Naive thymus-derived CD4-positive, alpha-beta T cell (primary cell): ENCODE results near the gene UBL4B. TPM values are rescaled to one million over a fixed set of nuclear protein-coding genes. Genes with fewer than 3 reads are reported as not detected.
A peak's percentile ranks its signal among the peaks of the same experiment; 100 is the strongest.

Experiments
- ATAC-seq: fragments of 150-1000 bp; cut with Tn5 transposase; 2 replicates; pipeline ENCODE4 v1.10.0; 2021; ENCODE audit warnings: mild to moderate bottlenecking, moderate library complexity
- CTCF ChIA-PET: fragments of 350-600 bp; sonication (Branson Sonifier 250); formaldehyde crosslinking; loops from one replicate; lab custom pipeline; 2021; ENCODE audit warnings: antibody characterized with exemption; lab: Charles Lee
- POLR2A ChIA-PET: fragments of 350-600 bp; sonication (Branson Sonifier 250); formaldehyde crosslinking; loops from one replicate; lab custom pipeline; 2021; ENCODE audit warnings: antibody characterized with exemption, inconsistent platforms; lab: Charles Lee
- DNase-seq, 9 donors: peaks; one replicate each; pipeline versions ENCODE4 v3.0.0 to v3.0.0-alpha.2; 2020 to 2022; ENCODE audit warnings: mixed read lengths in 1 of 9
- H3K27ac ChIP-seq: one replicate; pipeline ENCODE4 v1.7.0; 2013; ENCODE audit warnings: mild to moderate bottlenecking, low read depth, low read length, moderate library complexity
- H3K27me3 ChIP-seq, 2 donors: one replicate each; pipeline ENCODE4 v1.7.0; 2013; ENCODE audit warnings: low read length in 2 of 2, mild to moderate bottlenecking in 2 of 2, moderate library complexity in 2 of 2; ENCODE audit not compliant: control insufficient read depth in 2 of 2, insufficient read depth in 2 of 2
- H3K36me3 ChIP-seq, 3 experiments: 1 replicate in 2 of 3; 2 replicates in 1 of 3; pipeline ENCODE4 v1.7.0; 2013; ENCODE audit warnings: low read length in 3 of 3, mild to moderate bottlenecking in 3 of 3, moderate library complexity in 1 of 3; ENCODE audit not compliant: insufficient read depth in 3 of 3, control insufficient read depth in 2 of 3
- H3K4me1 ChIP-seq, 2 donors: one replicate each; pipeline ENCODE4 v1.7.0; 2013; ENCODE audit warnings: low read length in 2 of 2, mild to moderate bottlenecking in 2 of 2, moderate library complexity in 1 of 2; ENCODE audit not compliant: control insufficient read depth in 2 of 2, insufficient read depth in 2 of 2
- H3K4me3 ChIP-seq: 2 replicates; pipeline ENCODE4 v1.7.0; 2013; ENCODE audit warnings: mild to moderate bottlenecking, low read length
- H3K9me3 ChIP-seq, 3 experiments: 1 replicate in 2 of 3; 2 replicates in 1 of 3; pipeline ENCODE4 v1.7.0; 2013; ENCODE audit warnings: low read length in 3 of 3; ENCODE audit not compliant: control insufficient read depth in 2 of 3
- H3K27ac Mint-ChIP-seq, 9 donors: one replicate each; pipeline ENCODE4 v1.8.0; 2020 to 2022; ENCODE audit warnings: mixed read lengths in 9 of 9, mild to moderate bottlenecking in 8 of 9, moderate library complexity in 5 of 9, inconsistent platforms in 2 of 9
- H3K27me3 Mint-ChIP-seq, 5 donors: one replicate each; pipeline ENCODE4 v1.8.0; 2021 to 2022; ENCODE audit warnings: mixed read lengths in 5 of 5, mild to moderate bottlenecking in 1 of 5
- H3K36me3 Mint-ChIP-seq, 5 donors: one replicate each; pipeline ENCODE4 v1.8.0; 2020 to 2022; ENCODE audit warnings: mixed read lengths in 5 of 5, mild to moderate bottlenecking in 3 of 5, inconsistent platforms in 1 of 5
- H3K4me1 Mint-ChIP-seq, 7 donors: one replicate each; pipeline ENCODE4 v1.8.0; 2020 to 2022; ENCODE audit warnings: mixed read lengths in 7 of 7, mild to moderate bottlenecking in 3 of 7, inconsistent platforms in 1 of 7
- H3K4me3 Mint-ChIP-seq, 10 donors: one replicate each; pipeline ENCODE4 v1.8.0; 2020 to 2022; ENCODE audit warnings: mild to moderate bottlenecking in 10 of 10, mixed read lengths in 10 of 10, moderate library complexity in 6 of 10, inconsistent platforms in 2 of 10
- H3K9me3 Mint-ChIP-seq, 11 donors: one replicate each; pipeline ENCODE4 v1.8.0; 2020 to 2022; ENCODE audit warnings: mixed read lengths in 11 of 11, mild to moderate bottlenecking in 4 of 11, inconsistent platforms in 1 of 11, moderate library complexity in 1 of 11
- intact Hi-C, 2 donors: fragments of 100-400 bp; cut with micrococcal nuclease; formaldehyde crosslinking; loops; one replicate each; pipeline ENCODE4 v1.15.1; 2023
- polyA plus RNA-seq, 2 donors: library from polyadenylated mRNA; unstranded; fragments of 300-500 nt; fragmentation: Illumina TruSeq; gene quantifications; one replicate each; pipeline ENCODE4 v1.2.3, GENCODE V29; 2021
- total RNA-seq, 6 experiments: library from RNA in 5 of 6; stranded (reverse) in 5 of 6; gene quantifications; 1 replicate in 5 of 6; 2 replicates in 1 of 6; pipeline ENCODE4 v1.2.3 and lab custom pipeline; 2021 to 2026

UBL4B gene
- total and polyA plus RNA-seq, 7 experiments from 2014 or later: not detected

GRCh38 chr1:110120960-110121561 lies 8.8 kb downstream of the UBL4B start:
- ATAC-seq: no peak
- peaks cover 0 to 5% (median 0%) of the 10 kb centered on the region in 7 donors for H3K4me1 Mint-ChIP-seq
- no peak overlapping the region for H3K4me3 ChIP-seq
- ChIA-PET CTCF (no interaction called here), POLR2A (no interaction called here)
- no peak overlapping the region for H3K27ac ChIP-seq
- H3K9me3 ChIP-seq: peaks cover 0 to 3% (median 0%) of the 10 kb centered on the region in 3 experiments
- H3K4me3 Mint-ChIP-seq: no peak overlapping the region
- H3K27ac Mint-ChIP-seq: peak overlapping the region in 4 of 9 donors; percentile 25 to 75 (median 55)
- H3K9me3 Mint-ChIP-seq: peaks cover 0 to 18% (median 10%) of the 10 kb centered on the region in 11 donors
- peaks cover 0 to 6% (median 4%) of the 10 kb centered on the region in 5 donors for H3K36me3 Mint-ChIP-seq
- H3K27me3 ChIP-seq: peaks cover 0 to 3% of the 10 kb centered on the region in 2 donors
- DNase-seq: no peak
- no peaks in the 10 kb centered on the region for H3K36me3 ChIP-seq
- intact Hi-C loops: no loop called here
- no peaks in the 10 kb centered on the region for H3K4me1 ChIP-seq
- peaks cover 16 to 25% (median 24%) of the 10 kb centered on the region in 5 donors for H3K27me3 Mint-ChIP-seq

- intact Hi-C loops: no loop called here
- Mint-ChIP-seq H3K9me3 (peaks cover 0 to 24% (median 10%) of the 10 kb centered on the region in 11 donors), H3K27ac (no peak overlapping the region), H3K4me3 (no peak overlapping the region), H3K27me3 (peaks cover 17 to 39% (median 23%) of the 10 kb centered on the region in 5 donors), H3K36me3 (peaks cover 0 to 6% (median 4%) of the 10 kb centered on the region in 5 donors), H3K4me1 (peaks cover 0 to 3% (median 0%) of the 10 kb centered on the region in 7 donors)
- H3K4me1 ChIP-seq: no peaks in the 10 kb centered on the region
- DNase-seq: no peak
- ChIA-PET POLR2A (no interaction called here), CTCF (no interaction called here)
- peaks cover 0 to 3% (median 0%) of the 10 kb centered on the region in 3 experiments for H3K9me3 ChIP-seq
- no peak overlapping the region for H3K27ac ChIP-seq
- H3K27me3 ChIP-seq: peaks cover 0 to 3% of the 10 kb centered on the region in 2 donors
- no peak for ATAC-seq
- no peak overlapping the region for H3K4me3 ChIP-seq
- H3K36me3 ChIP-seq: no peaks in the 10 kb centered on the region
Measured at GRCh38 chr1:110123224-110123623, 11.0 kb downstream of the UBL4B start.

- Histone ChIP-seq H3K4me1 (no peaks in the 10 kb centered on the region), H3K4me3 (no peak overlapping the region), H3K36me3 (no peaks in the 10 kb centered on the region), H3K27ac (no peak overlapping the region), H3K9me3 (peaks cover 0 to 3% (median 0%) of the 10 kb centered on the region in 3 experiments), H3K27me3 (peaks cover 3% of the 10 kb centered on the region in 2 donors)
- no peak for DNase-seq
- no peak for ATAC-seq
- intact Hi-C loops: no loop called here
- H3K27me3 Mint-ChIP-seq: peaks cover 24 to 45% (median 41%) of the 10 kb centered on the region in 5 donors
- peaks cover 0 to 24% (median 8%) of the 10 kb centered on the region in 11 donors for H3K9me3 Mint-ChIP-seq
- ChIA-PET POLR2A (no interaction called here), CTCF (no interaction called here)
- peaks cover 0 to 6% (median 0%) of the 10 kb centered on the region in 5 donors for H3K36me3 Mint-ChIP-seq
- no peak overlapping the region for H3K4me3 Mint-ChIP-seq
- H3K27ac Mint-ChIP-seq: no peak overlapping the region
- peaks cover 0 to 3% (median 0%) of the 10 kb centered on the region in 7 donors for H3K4me1 Mint-ChIP-seq
Measured at GRCh38 chr1:110125810-110126209, 13.6 kb downstream of the UBL4B start.

GRCh38 chr1:110130113-110130591 lies 17.9 kb downstream of the UBL4B start:
- Mint-ChIP-seq H3K4me1 (peaks cover 0 to 4% (median 0%) of the 10 kb centered on the region in 7 donors), H3K36me3 (peaks cover 0 to 5% (median 0%) of the 10 kb centered on the region in 5 donors), H3K27me3 (peaks cover 25 to 52% (median 46%) of the 10 kb centered on the region in 5 donors), H3K9me3 (peaks cover 0 to 13% (median 0%) of the 10 kb centered on the region in 11 donors), H3K4me3 (peak overlapping the region in 2 of 10 donors; percentile 9 to 25), H3K27ac (no peak overlapping the region)
- Histone ChIP-seq H3K36me3 (no peaks in the 10 kb centered on the region), H3K27ac (no peak overlapping the region), H3K4me3 (no peak overlapping the region), H3K27me3 (peaks cover 0 to 5% of the 10 kb centered on the region in 2 donors), H3K4me1 (no peaks in the 10 kb centered on the region), H3K9me3 (peaks cover 0 to 3% (median 0%) of the 10 kb centered on the region in 3 experiments)
- ChIA-PET POLR2A (no interaction called here), CTCF (no interaction called here)
- intact Hi-C loops: no loop called here
- DNase-seq: no peak
- no peak for ATAC-seq

GRCh38 chr1:110130989-110131388 lies 18.7 kb downstream of the UBL4B start:
- ChIA-PET CTCF (no interaction called here), POLR2A (no interaction called here)
- peaks cover 0 to 4% (median 0%) of the 10 kb centered on the region in 7 donors for H3K4me1 Mint-ChIP-seq
- Histone ChIP-seq H3K27me3 (peaks cover 0 to 5% of the 10 kb centered on the region in 2 donors), H3K9me3 (peaks cover 0 to 1% (median 0%) of the 10 kb centered on the region in 3 experiments), H3K36me3 (no peaks in the 10 kb centered on the region), H3K4me3 (no peak overlapping the region), H3K4me1 (no peaks in the 10 kb centered on the region), H3K27ac (no peak overlapping the region)
- no peak for DNase-seq
- H3K27ac Mint-ChIP-seq: no peak overlapping the region
- ATAC-seq: no peak
- peaks cover 31 to 55% (median 50%) of the 10 kb centered on the region in 5 donors for H3K27me3 Mint-ChIP-seq
- H3K4me3 Mint-ChIP-seq: peak overlapping the region in 1 of 10 donors; percentile 9
- intact Hi-C loops: no loop called here
- H3K36me3 Mint-ChIP-seq: peaks cover 0 to under 1% (median 0%) of the 10 kb centered on the region in 5 donors
- peaks cover 0 to 8% (median 0%) of the 10 kb centered on the region in 11 donors for H3K9me3 Mint-ChIP-seq

GRCh38 chr1:110132682-110133081 lies 20.4 kb downstream of the UBL4B start:
- Mint-ChIP-seq H3K4me1 (peaks cover 7 to 19% (median 11%) of the 10 kb centered on the region in 7 donors), H3K4me3 (no peak overlapping the region), H3K36me3 (no peaks in the 10 kb centered on the region), H3K27me3 (peaks cover 36 to 65% (median 54%) of the 10 kb centered on the region in 5 donors), H3K27ac (no peak overlapping the region), H3K9me3 (no peaks in the 10 kb centered on the region)
- intact Hi-C loops: no loop called here
- DNase-seq: no peak
- ATAC-seq: no peak
- ChIA-PET POLR2A (no interaction called here), CTCF (no interaction called here)
- H3K4me1 ChIP-seq: peaks cover 0 to 3% of the 10 kb centered on the region in 2 donors
- H3K9me3 ChIP-seq: no peaks in the 10 kb centered on the region
- no peaks in the 10 kb centered on the region for H3K36me3 ChIP-seq
- peaks cover 0 to 5% of the 10 kb centered on the region in 2 donors for H3K27me3 ChIP-seq
- no peak overlapping the region for H3K27ac ChIP-seq
- H3K4me3 ChIP-seq: no peak overlapping the region
